Neural cell (in vitro differentiated cells): ENCODE data around the gene HS6ST3. TPM values are rescaled to one million over a fixed set of nuclear protein-coding genes. Genes with fewer than 3 reads are reported as not detected.

Source experiments
- H2AFZ ChIP-seq: fragments of 200-600, 300-800 bp; sonication (generic), shearing (Covaris generic); 2 replicates; pipeline ENCODE4 v1.6.0; 2014; ENCODE audit warnings: low read depth, mild to moderate bottlenecking, antibody characterized with exemption, low read length, moderate library complexity
- H3F3A ChIP-seq: fragments of 200-600 bp; shearing (Covaris generic); 2 replicates; pipeline ENCODE4 v1.6.1; 2016; ENCODE audit warnings: mild to moderate bottlenecking, moderate library complexity, mixed read lengths, antibody characterized with exemption, low read length; ENCODE audit not compliant: insufficient read depth, poor library complexity, severe bottlenecking
- H3K27ac ChIP-seq: fragments of 200-600, 300-800 bp; sonication (generic), shearing (Covaris generic); 2 replicates; pipeline ENCODE4 v1.5.1; 2014; ENCODE audit warnings: mild to moderate bottlenecking, low read length, moderate library complexity
- H3K27me3 ChIP-seq: fragments of 300-800, 200-600 bp; sonication (generic), shearing (Covaris generic); 2 replicates; pipeline ENCODE4 v1.6.0; 2014; ENCODE audit warnings: mild to moderate bottlenecking, low read depth, low read length, moderate library complexity; ENCODE audit not compliant: insufficient read depth
- H3K36me3 ChIP-seq: fragments of 300-800, 200-600 bp; sonication (generic), shearing (Covaris generic); 2 replicates; pipeline ENCODE4 v1.5.1; 2014; ENCODE audit warnings: mild to moderate bottlenecking, antibody characterized with exemption, low read length, moderate library complexity; ENCODE audit not compliant: insufficient read depth
- H3K4me2 ChIP-seq: fragments of 300-800, 200-600 bp; sonication (generic), shearing (Covaris generic); 2 replicates; pipeline ENCODE4 v1.6.0; 2014; ENCODE audit warnings: mild to moderate bottlenecking, low read length
- H3K4me3 ChIP-seq: fragments of 300-800, 200-600 bp; sonication (generic), shearing (Covaris generic); 2 replicates; pipeline ENCODE4 v1.5.1; 2014; ENCODE audit warnings: mild to moderate bottlenecking, low read length, moderate library complexity
- H3K79me2 ChIP-seq: fragments of 200-600 bp; shearing (Covaris generic); replicated peaks from 2 replicates; pipeline ENCODE4 v1.6.0; 2014; ENCODE audit warnings: mild to moderate bottlenecking, low read length, moderate library complexity; ENCODE audit not compliant: insufficient read depth
- H3K9ac ChIP-seq: fragments of 300-800, 200-600 bp; sonication (generic), shearing (Covaris generic); 2 replicates; pipeline ENCODE4 v1.6.1; 2016; ENCODE audit warnings: mild to moderate bottlenecking, low read length, mixed read lengths
- H3K9me2 ChIP-seq: fragments of 200-600 bp; shearing (Covaris generic); 2 replicates; pipeline ENCODE4 v1.6.1; 2016; ENCODE audit warnings: mild to moderate bottlenecking, low read length, mixed read lengths; ENCODE audit not compliant: insufficient read depth
- H3K9me3 ChIP-seq: fragments of 200-600, 300-800 bp; sonication (generic), shearing (Covaris generic); 2 replicates; pipeline ENCODE4 v1.6.1; 2016; ENCODE audit warnings: mild to moderate bottlenecking, mixed run types, low read length, moderate library complexity, mixed read lengths
- H4K20me1 ChIP-seq: fragments of 200-600 bp; shearing (Covaris generic); 2 replicates; pipeline ENCODE4 v1.6.1; 2016; ENCODE audit warnings: mild to moderate bottlenecking, mixed run types; ENCODE audit not compliant: insufficient read depth
- CTCF ChIP-seq: fragments of 450-650 bp; IDR thresholded peaks from 2 replicates; pipeline ENCODE4 v1.5.1; 2014; ENCODE audit warnings: antibody characterized with exemption, mild to moderate bottlenecking, moderate library complexity; ENCODE audit not compliant: poor library complexity, severe bottlenecking
- EP300 ChIP-seq: fragments of 450-650 bp; conservative IDR thresholded peaks from 2 replicates; pipeline ENCODE4 v1.6.1; 2014; ENCODE audit warnings: antibody characterized with exemption, mild to moderate bottlenecking, moderate library complexity; ENCODE audit not compliant: poor library complexity, severe bottlenecking
- EZH2 ChIP-seq: fragments of 200-600, 300-800 bp; shearing (Covaris generic), sonication (generic); IDR thresholded peaks from 2 replicates; pipeline ENCODE4 v1.6.1; 2014; ENCODE audit warnings: antibody characterized with exemption, low read length, borderline replicate concordance, mild to moderate bottlenecking; ENCODE audit not compliant: insufficient read depth, poor library complexity, severe bottlenecking
- MXI1 ChIP-seq: fragments of 450-650 bp; conservative IDR thresholded peaks from 2 replicates; pipeline ENCODE4 v1.6.1; 2014; ENCODE audit warnings: antibody characterized with exemption, mild to moderate bottlenecking; ENCODE audit not compliant: poor library complexity, severe bottlenecking
- POLR2AphosphoS5 ChIP-seq: IDR thresholded peaks from 2 replicates; pipeline ENCODE4 v1.6.1; 2012
- RAD21 ChIP-seq: fragments of 450-650 bp; conservative IDR thresholded peaks from 2 replicates; pipeline ENCODE4 v1.6.1; 2014; ENCODE audit warnings: antibody characterized with exemption, mild to moderate bottlenecking, moderate library complexity
- REST ChIP-seq: IDR thresholded peaks from 2 replicates; pipeline ENCODE4 v1.6.1; 2012; ENCODE audit warnings: borderline replicate concordance
- SMC3 ChIP-seq: fragments of 450-650 bp; conservative IDR thresholded peaks from 2 replicates; pipeline ENCODE4 v1.6.1; 2014; ENCODE audit warnings: antibody characterized with exemption, mild to moderate bottlenecking, moderate library complexity; ENCODE audit not compliant: poor library complexity
- TAF1 ChIP-seq: IDR thresholded peaks from 2 replicates; pipeline ENCODE4 v1.6.1; 2012; ENCODE audit warnings: low read depth
- polyA plus RNA-seq: library from polyadenylated mRNA; depleted of rRNA; stranded (reverse); fragments of >200 nt; gene quantifications from 2 replicates; pipeline ENCODE4 v1.2.3, GENCODE V29; 2014

HS6ST3 gene
- polyA plus RNA-seq, 1 donor from 2014 or later: 10.9 TPM

GRCh38 chr13:96762876-96763275 is 673.0 kb downstream of the HS6ST3 start:
- no peak overlapping the region for H3K4me3 ChIP-seq
- H3K27me3 ChIP-seq: no peaks in the 10 kb centered on the region
- no peaks in the 10 kb centered on the region for H3K79me2 ChIP-seq
- no peaks in the 10 kb centered on the region for H4K20me1 ChIP-seq
- H2AFZ ChIP-seq: no peak overlapping the region
- H3K9me3 ChIP-seq: no peaks in the 10 kb centered on the region
- no peaks in the 10 kb centered on the region for H3K36me3 ChIP-seq
- H3K9ac ChIP-seq: no peak overlapping the region
- no peak overlapping the region for H3K27ac ChIP-seq
- TF ChIP-seq CTCF: no peak
- no peak for TF ChIP-seq POLR2AphosphoS5
- no peak for TF ChIP-seq TAF1
- TF ChIP-seq REST: no peak
- no peak for TF ChIP-seq MXI1
- TF ChIP-seq SMC3: no peak
- no peak for TF ChIP-seq RAD21
- TF ChIP-seq EZH2: no peak
- no peaks in the 10 kb centered on the region for H3F3A ChIP-seq
- H3K4me2 ChIP-seq: no peak overlapping the region
- H3K9me2 ChIP-seq: no peaks in the 10 kb centered on the region

- TF ChIP-seq RAD21: no peak
- no peak for TF ChIP-seq MXI1
- TF ChIP-seq EP300: peak; percentile 81
- TF ChIP-seq CTCF: no peak
- TF ChIP-seq REST: peak; percentile 98
- no peak for TF ChIP-seq SMC3
- no peak for TF ChIP-seq TAF1
- TF ChIP-seq POLR2AphosphoS5: peak; percentile 96
- H3K36me3 ChIP-seq: no peaks in the 10 kb centered on the region
- peak overlapping the region; percentile 27 for H3K9ac ChIP-seq
- no peaks in the 10 kb centered on the region for H3K9me3 ChIP-seq
- H3K9me2 ChIP-seq: no peaks in the 10 kb centered on the region
- no peak overlapping the region for H2AFZ ChIP-seq
- peak overlapping the region; percentile 57 for H3K27ac ChIP-seq
- H3K79me2 ChIP-seq: no peaks in the 10 kb centered on the region
- no peaks in the 10 kb centered on the region for H3K27me3 ChIP-seq
- H4K20me1 ChIP-seq: no peaks in the 10 kb centered on the region
- H3F3A ChIP-seq: peaks cover 3% of the 10 kb centered on the region
- peak overlapping the region; percentile 27 for H3K4me3 ChIP-seq
- peak overlapping the region; percentile 15 for H3K4me2 ChIP-seq
These were observed 676.4 kb downstream of the HS6ST3 start for GRCh38 chr13:96766306-96766705.
